ENCODE data around the gene RXFP1.

RXFP1 gene

DNA sequence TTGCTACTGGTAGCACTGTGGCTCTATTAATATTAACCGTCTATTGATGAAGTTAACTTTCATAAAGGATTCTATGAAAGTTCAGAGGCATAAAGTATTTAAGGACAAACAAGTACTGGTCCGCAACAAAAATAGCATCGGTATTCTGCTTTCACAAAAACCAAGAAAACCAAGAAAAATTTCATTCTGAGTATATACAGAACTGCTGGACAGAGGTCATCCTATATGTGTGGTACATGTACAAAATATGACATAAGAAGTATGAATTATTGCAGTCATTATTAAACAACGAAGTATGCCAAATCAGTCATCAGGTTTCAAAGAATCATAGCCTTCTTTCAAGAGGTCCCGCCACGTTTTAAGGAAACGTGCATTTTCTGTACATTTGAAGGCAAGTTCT lies 147.6 kb downstream of the RXFP1 start:
- Mint-ChIP-seq H3K27me3 (no peaks in the 10 kb centered on the region), H3K36me3 (no peaks in the 10 kb centered on the region), H3K27ac (no peak overlapping the region), H3K4me1 (peaks cover 19% of the 10 kb centered on the region), H3K9me3 (no peaks in the 10 kb centered on the region), H3K4me3 (no peak overlapping the region)

GRCh38 chr4:158670975-158671664 lies 149.4 kb downstream of the RXFP1 start:
- H3K4me3 Mint-ChIP-seq, result peak overlapping the region; percentile 98
- no peaks in the 10 kb centered on the region for H3K9me3 Mint-ChIP-seq
- H3K36me3 Mint-ChIP-seq, result no peaks in the 10 kb centered on the region
- H3K27ac Mint-ChIP-seq, result peak overlapping the region; percentile 97
- peaks cover 19% of the 10 kb centered on the region for H3K4me1 Mint-ChIP-seq
- no peaks in the 10 kb centered on the region for H3K27me3 Mint-ChIP-seq

DNA sequence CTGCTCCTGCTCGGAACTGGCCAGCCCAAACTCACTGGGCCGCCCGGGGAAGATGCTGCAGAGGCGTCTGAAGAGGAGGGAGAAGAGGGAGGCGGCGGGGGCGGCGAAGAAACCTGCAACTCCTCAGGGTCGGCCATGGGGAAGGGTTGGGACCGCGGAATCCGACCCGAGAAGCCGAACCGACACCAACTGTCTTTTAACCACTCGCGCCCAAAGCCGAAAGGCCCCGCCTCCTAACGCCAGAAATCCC lies 149.9 kb downstream of the RXFP1 start, which contains the start of gene C4orf46:
Gene C4orf46, minus strand, starts transcription at position 223 of the 250 bp plus-strand sequence. Its CDS starts 86 bp downstream, at position 137.
- Mint-ChIP-seq H3K27me3 (no peaks in the 10 kb centered on the region), H3K4me1 (peaks cover 19% of the 10 kb centered on the region), H3K36me3 (no peaks in the 10 kb centered on the region), H3K9me3 (no peaks in the 10 kb centered on the region), H3K27ac (peak within 1 kb of the TSS; percentile 97), H3K4me3 (peak within 1 kb of the TSS; percentile 98)

DNA sequence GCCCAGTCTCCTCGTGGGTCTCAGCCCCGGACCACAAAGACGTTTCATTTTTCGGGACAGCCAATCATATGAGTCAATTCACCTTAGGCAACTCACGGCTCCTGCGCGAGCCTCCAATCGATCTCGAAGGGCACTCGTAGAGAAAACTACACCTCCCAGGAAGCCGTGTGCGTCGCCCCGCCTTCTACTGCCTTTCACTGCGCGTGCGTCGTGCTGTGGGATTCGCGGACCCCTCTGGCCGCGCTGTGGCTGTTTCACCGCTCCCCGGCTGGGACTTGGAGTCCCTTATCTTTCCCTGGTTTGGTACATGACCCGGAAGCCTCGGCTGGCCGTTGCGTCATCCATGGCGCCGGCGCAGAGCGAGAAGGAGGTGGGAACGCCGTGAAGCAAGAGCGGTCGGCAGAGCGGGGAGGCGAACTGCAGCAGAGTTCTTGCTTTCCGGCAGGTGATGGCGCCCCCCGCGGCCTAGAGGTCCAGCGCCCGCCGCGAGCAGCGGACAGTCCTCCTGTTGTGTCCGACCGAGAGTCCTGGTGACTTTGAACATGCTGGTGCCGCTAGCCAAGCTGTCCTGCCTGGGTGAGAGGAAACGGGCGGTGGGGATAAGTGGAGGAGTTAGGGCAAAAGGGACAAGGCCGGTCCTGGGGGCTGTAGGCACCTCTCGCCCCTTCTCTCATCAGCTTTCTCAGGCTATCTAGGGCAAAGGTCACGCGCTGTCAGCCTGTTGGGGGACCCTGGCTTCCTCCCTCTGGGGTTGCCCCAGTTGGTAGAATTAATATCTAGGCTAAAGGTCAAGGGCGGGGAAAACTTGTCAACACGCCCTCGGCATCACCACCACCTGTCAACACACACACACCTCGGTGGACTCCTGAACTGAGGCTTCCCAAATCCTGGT lies 150.5 kb downstream of the RXFP1 start, which contains the start of gene ETFDH:
Gene ETFDH, plus strand, starts transcription at position 382 of the 892 bp plus-strand sequence. Its CDS starts 161 bp downstream, at position 543.
- H3K36me3 Mint-ChIP-seq, result no peaks in the 10 kb centered on the region
- no peaks in the 10 kb centered on the region for H3K9me3 Mint-ChIP-seq
- peak within 1 kb of the TSS; percentile 97 for H3K27ac Mint-ChIP-seq
- H3K27me3 Mint-ChIP-seq, result no peaks in the 10 kb centered on the region
- H3K4me3 Mint-ChIP-seq, result peak within 1 kb of the TSS; percentile 98
- peaks cover 19% of the 10 kb centered on the region for H3K4me1 Mint-ChIP-seq

DNA sequence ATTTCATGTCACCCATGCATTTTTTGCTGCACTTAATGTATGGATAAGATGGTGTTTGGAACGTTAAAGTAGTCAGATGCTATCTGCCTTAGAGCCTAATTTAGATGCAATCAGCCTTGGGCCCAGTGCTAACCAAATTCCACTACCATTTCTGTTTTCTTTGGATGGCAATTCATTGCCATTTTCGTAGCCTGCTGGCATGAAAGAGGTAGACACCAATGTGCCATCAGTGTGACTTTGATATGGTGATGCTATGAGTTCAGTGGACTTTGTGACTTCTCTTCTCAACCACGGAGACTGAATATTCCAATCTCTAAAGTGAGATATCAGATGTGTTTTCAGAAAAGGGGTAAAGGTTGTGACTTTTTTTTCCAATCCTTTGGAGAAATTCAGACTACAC lies 152.0 kb downstream of the RXFP1 start:
- Mint-ChIP-seq H3K4me1 (peaks cover 24% of the 10 kb centered on the region), H3K9me3 (no peaks in the 10 kb centered on the region), H3K4me3 (peak overlapping the region; percentile 6), H3K27me3 (no peaks in the 10 kb centered on the region), H3K27ac (no peak overlapping the region), H3K36me3 (no peaks in the 10 kb centered on the region)

DNA sequence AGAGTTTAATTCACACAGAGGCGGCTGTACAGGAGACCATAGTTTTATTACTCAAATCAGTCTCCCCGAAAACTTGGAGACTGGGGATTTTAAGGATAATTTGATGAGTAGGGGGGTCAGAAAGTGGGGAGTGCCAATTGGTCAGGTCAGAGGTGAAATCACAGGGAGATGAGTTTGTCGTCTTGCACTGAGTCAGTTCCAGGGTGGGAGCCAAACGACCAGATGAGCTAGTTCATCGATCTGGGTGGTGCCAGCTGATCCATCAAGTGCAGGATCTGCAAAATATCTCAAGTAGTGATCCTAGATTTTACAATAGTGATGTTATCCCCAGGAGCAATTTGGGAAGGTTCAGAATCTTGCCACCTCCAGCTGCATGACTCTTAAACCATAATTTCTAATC lies 154.4 kb downstream of the RXFP1 start:
- Mint-ChIP-seq H3K9me3 (no peaks in the 10 kb centered on the region), H3K4me1 (peaks cover 18% of the 10 kb centered on the region), H3K36me3 (peaks cover 7% of the 10 kb centered on the region), H3K27me3 (no peaks in the 10 kb centered on the region), H3K4me3 (no peak overlapping the region), H3K27ac (no peak overlapping the region)

- no peaks in the 10 kb centered on the region for H3K27me3 Mint-ChIP-seq
- H3K27ac Mint-ChIP-seq, result no peak overlapping the region
- H3K4me3 Mint-ChIP-seq, result no peak overlapping the region
- no peaks in the 10 kb centered on the region for H3K9me3 Mint-ChIP-seq
- peaks cover 11% of the 10 kb centered on the region for H3K4me1 Mint-ChIP-seq
- H3K36me3 Mint-ChIP-seq, result peaks cover 7% of the 10 kb centered on the region
These were observed 157.1 kb downstream of the RXFP1 start for GRCh38 chr4:158678767-158679166.

DNA sequence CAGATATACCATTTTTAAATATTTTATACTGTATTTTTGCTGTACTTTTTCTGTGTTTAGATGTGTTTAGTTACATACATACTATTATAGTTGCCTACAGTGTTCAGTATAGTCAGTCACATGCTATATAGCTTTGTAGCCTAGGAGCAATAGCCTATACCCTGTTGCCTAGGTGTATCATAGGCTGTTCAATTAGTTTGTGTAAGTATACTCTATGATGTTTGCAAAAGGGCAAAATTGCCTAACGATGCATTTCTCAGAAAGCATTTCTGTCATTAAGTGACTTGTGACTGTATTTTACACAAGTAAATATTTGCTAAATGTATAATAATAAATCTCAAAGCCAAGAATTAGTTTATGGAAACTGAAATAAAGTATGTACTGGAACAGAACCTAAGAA lies 159.9 kb downstream of the RXFP1 start:
- peaks cover 9% of the 10 kb centered on the region for H3K36me3 Mint-ChIP-seq
- H3K4me1 Mint-ChIP-seq, result peaks cover 10% of the 10 kb centered on the region
- H3K27ac Mint-ChIP-seq, result no peak overlapping the region
- H3K27me3 Mint-ChIP-seq, result no peaks in the 10 kb centered on the region
- no peaks in the 10 kb centered on the region for H3K9me3 Mint-ChIP-seq
- no peak overlapping the region for H3K4me3 Mint-ChIP-seq

GRCh38 chr4:158682066-158682465 lies 160.4 kb downstream of the RXFP1 start:
- Mint-ChIP-seq H3K4me1 (peaks cover 10% of the 10 kb centered on the region), H3K27me3 (no peaks in the 10 kb centered on the region), H3K9me3 (no peaks in the 10 kb centered on the region), H3K4me3 (no peak overlapping the region), H3K36me3 (peaks cover 9% of the 10 kb centered on the region), H3K27ac (no peak overlapping the region)

DNA sequence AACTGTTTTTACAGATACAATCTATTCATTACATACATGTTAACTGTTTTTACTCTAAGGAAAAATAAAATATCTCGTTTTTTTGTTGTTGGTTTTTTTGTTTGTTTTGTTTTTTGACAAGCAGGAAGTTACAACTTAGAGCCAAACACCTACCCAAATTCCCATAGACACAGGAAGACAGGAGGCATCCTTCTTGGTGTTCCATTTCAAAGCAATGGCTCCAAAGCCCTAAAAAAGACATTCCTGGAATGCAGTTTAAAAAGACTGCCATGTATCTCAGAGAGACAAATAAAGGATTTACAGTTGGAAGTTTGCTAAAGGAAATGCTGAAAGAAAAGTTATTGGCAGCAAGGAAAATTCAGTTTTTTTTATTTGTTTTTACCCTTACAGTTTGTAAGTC lies 167.1 kb downstream of the RXFP1 start:
- H3K27ac Mint-ChIP-seq, result no peak overlapping the region
- H3K9me3 Mint-ChIP-seq, result no peaks in the 10 kb centered on the region
- no peaks in the 10 kb centered on the region for H3K4me1 Mint-ChIP-seq
- no peaks in the 10 kb centered on the region for H3K27me3 Mint-ChIP-seq
- H3K4me3 Mint-ChIP-seq, result no peak overlapping the region
- peaks cover 7% of the 10 kb centered on the region for H3K36me3 Mint-ChIP-seq
